WERI-Rb-1 (cell line): ENCODE measurements around the gene THRB.

ENCODE experiments used
- DNase-seq: peaks from one replicate; pipeline ENCODE4 v3.0.0-alpha.2; 2020
- H3K27ac ChIP-seq: fragments of 250-450 bp; sonication (Bioruptor Pico); 2 replicates; pipeline ENCODE4 v1.5.1; 2020; ENCODE audit warnings: mild to moderate bottlenecking, moderate library complexity
- H3K27me3 ChIP-seq: fragments of 250-450 bp; sonication (Bioruptor Pico); 2 replicates; pipeline ENCODE4 v1.5.1; 2021; ENCODE audit warnings: mild to moderate bottlenecking, low read depth, moderate library complexity; ENCODE audit not compliant: insufficient read depth, severe bottlenecking
- H3K36me3 ChIP-seq: fragments of 250-450 bp; sonication (Bioruptor Pico); 2 replicates; pipeline ENCODE4 v1.5.1; 2020; ENCODE audit warnings: mild to moderate bottlenecking, moderate library complexity
- H3K4me3 ChIP-seq: 2 replicates; pipeline ENCODE4 v1.5.1; 2011; ENCODE audit warnings: low read depth, mild to moderate bottlenecking, control low read depth, low read length
- H3K9me3 ChIP-seq: fragments of 250-450 bp; sonication (Bioruptor Pico); 2 replicates; pipeline ENCODE4 v1.5.1; 2021; ENCODE audit warnings: mild to moderate bottlenecking, moderate library complexity; ENCODE audit not compliant: severe bottlenecking
- TF ChIP-seq, protein P1 (sequence below): IDR thresholded peaks from 2 replicates; pipeline ENCODE4 v1.5.1; 2011; ENCODE audit warnings: low read depth, mild to moderate bottlenecking, control low read depth, inconsistent platforms, low read length

The THRB gene

DNA sequence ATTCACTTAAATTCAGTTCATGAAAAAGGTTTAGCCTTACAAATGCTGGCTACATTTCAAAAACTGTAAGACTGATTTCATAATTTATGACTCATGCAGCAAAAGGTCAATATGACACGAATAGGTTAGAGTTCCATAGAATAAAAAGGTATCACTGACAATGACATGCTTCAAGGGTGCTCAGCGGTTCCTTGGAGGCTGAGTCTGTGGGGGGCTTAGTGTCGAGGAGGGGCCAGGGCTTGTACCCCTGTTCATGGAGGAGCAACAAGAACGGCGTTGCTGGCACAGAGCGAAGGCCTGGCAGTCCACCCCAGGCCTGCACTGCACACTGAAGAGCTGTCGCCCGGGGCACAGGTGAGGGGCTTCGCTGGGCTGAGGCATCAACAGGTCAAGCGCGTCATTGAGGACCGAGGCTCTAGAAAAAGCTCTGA lies 375.3 kb downstream of the THRB start:
- TF ChIP-seq, protein P1, sequence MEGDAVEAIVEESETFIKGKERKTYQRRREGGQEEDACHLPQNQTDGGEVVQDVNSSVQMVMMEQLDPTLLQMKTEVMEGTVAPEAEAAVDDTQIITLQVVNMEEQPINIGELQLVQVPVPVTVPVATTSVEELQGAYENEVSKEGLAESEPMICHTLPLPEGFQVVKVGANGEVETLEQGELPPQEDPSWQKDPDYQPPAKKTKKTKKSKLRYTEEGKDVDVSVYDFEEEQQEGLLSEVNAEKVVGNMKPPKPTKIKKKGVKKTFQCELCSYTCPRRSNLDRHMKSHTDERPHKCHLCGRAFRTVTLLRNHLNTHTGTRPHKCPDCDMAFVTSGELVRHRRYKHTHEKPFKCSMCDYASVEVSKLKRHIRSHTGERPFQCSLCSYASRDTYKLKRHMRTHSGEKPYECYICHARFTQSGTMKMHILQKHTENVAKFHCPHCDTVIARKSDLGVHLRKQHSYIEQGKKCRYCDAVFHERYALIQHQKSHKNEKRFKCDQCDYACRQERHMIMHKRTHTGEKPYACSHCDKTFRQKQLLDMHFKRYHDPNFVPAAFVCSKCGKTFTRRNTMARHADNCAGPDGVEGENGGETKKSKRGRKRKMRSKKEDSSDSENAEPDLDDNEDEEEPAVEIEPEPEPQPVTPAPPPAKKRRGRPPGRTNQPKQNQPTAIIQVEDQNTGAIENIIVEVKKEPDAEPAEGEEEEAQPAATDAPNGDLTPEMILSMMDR = no peak
- no peak overlapping the region for H3K27ac ChIP-seq
- H3K9me3 ChIP-seq = no peaks in the 10 kb centered on the region
- H3K27me3 ChIP-seq = no peaks in the 10 kb centered on the region
- H3K4me3 ChIP-seq = no peak overlapping the region
- no peak for DNase-seq
- peaks cover 70% of the 10 kb centered on the region for H3K36me3 ChIP-seq

DNA sequence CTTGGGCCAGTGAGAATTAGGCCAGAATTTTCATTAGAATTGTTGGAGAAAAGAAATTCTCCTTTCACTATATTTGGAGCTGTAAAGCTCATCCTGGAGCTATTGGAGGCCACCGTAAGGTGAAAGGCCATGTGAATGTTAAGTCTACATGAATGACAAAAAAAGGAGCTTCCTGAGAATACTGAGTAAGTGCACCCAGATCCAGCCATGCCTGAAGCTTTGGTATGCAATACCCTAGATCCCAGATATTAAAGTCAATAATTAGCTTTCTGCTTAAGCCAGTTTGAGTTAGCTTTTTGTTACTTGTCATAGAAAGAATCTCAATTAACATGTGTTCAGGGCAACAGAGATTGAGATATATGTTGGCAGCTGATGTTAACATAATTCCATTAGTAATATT lies 377.1 kb downstream of the THRB start:
- TF ChIP-seq, protein P1 = no peak
- no peak overlapping the region for H3K4me3 ChIP-seq
- H3K27me3 ChIP-seq = no peaks in the 10 kb centered on the region
- H3K9me3 ChIP-seq = no peaks in the 10 kb centered on the region
- H3K36me3 ChIP-seq = peaks cover 52% of the 10 kb centered on the region
- no peak overlapping the region for H3K27ac ChIP-seq
- no peak for DNase-seq

DNA sequence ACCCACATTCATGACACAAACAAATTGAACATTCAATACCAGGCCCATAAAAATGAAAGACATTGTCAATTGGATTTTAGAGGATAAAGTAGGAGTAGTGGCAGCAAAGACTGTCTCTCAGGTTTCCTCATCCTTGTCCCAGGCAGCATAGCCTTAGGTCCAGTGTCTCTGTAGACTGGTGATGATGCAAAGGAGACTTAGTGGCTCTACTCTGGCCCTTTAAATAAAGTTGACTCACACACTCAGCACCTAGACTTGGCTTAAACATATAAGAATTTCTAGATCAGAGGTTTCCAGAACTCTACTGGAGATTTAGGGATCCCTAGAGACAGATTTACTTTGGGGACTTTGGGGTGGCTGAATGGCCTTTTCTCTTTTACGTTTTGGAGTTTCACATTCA lies 382.9 kb downstream of the THRB start:
- no peaks in the 10 kb centered on the region for H3K36me3 ChIP-seq
- H3K27ac ChIP-seq = no peak overlapping the region
- H3K27me3 ChIP-seq = no peaks in the 10 kb centered on the region
- DNase-seq = no peak
- no peak overlapping the region for H3K4me3 ChIP-seq
- H3K9me3 ChIP-seq = no peaks in the 10 kb centered on the region
- TF ChIP-seq, protein P1 = no peak

DNA sequence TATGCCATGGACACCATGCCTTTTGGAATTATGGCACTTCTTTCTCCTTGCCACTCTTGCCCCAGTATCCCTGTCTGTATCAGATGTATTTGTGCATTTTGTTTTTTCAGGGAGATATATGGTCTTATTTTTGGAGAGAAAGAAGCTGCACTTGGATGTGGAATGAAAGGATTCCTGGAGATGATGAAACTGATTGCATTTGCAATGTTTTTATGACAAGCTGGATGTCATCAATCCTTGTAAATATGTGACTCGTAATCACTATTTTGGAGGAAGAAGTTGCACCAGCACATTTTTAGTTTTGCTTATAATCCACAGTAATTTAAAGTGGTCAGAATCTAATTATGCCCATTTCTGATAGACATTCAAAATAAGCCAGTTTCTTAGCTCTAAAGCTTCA lies 384.6 kb downstream of the THRB start:
- Histone ChIP-seq H3K9me3 (no peaks in the 10 kb centered on the region), H3K27me3 (no peaks in the 10 kb centered on the region)

DNA sequence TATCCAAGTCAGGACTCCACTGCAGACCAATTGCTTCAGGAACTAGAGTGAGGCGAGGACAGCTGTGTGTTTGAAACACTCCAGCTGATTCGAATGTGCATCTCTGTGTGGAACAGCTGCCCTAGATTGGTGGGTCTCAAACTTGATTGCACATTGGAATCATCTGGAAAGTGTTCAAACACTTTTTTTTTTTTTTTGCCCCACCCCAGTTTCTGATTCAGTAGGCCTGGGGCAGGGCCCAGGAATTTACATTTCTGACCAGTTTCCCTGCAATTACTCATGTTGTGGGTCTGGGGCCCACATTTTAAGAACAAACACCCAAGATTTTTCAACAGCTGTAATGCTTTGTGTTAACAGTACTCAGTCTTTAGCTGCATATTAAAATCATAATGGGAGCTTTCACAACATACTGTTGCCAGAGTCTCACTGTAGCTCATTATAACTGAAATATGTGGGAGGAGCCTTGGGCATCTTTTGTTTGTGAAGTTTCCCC lies 392.9 kb downstream of the THRB start:
- no peak for DNase-seq
- TF ChIP-seq, protein P1 = no peak
- Histone ChIP-seq H3K4me3 (no peak overlapping the region), H3K27me3 (no peaks in the 10 kb centered on the region), H3K36me3 (no peaks in the 10 kb centered on the region), H3K27ac (no peak overlapping the region), H3K9me3 (no peaks in the 10 kb centered on the region)

More for the DNA sequence above, 384.6 kb downstream of the THRB start:
- no peak for DNase-seq
- TF ChIP-seq, protein P1 = no peak
- no peaks in the 10 kb centered on the region for H3K36me3 ChIP-seq
- H3K27ac ChIP-seq = no peak overlapping the region
- no peak overlapping the region for H3K4me3 ChIP-seq

DNA sequence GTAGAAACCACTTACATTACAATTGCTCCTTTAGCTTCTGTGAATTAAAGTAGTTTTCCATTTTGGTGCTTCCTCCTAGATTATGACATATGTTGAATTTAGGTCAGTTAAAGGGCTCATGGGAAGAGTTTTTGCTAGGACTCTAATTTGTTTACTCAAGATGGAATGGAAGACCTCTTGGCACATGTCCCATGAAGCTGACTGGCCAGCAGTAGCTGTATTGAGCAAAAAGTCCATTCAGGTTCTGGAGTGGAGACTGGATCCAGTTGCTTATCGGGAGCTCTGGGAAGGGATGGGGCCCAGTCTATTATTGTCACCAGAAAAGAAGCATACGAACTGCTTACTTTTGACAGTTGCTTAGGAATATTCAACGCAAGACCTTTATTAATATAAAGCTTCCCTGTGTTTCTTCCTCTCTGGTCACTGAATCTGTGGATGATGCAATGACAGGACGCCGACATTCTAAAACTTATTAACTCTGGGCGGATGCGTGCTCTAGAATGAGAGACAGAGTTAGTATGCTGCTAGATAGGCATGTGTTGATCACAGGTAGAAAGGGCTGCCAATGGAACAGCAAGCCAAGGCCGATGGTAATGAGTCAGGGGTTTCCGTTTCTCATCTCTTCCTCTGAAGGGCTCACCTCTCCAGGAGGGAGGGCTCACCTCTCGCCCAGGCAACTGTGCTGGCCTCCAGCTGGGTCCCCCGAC lies 393.8 kb downstream of the THRB start:
- TF ChIP-seq, protein P1 = no peak
- Histone ChIP-seq H3K4me3 (no peak overlapping the region), H3K9me3 (no peaks in the 10 kb centered on the region), H3K27me3 (no peaks in the 10 kb centered on the region), H3K27ac (no peak overlapping the region), H3K36me3 (no peaks in the 10 kb centered on the region)
- no peak for DNase-seq
